Measurements from ENCODE around the gene CFL2. TPM values are rescaled to one million over a fixed set of nuclear protein-coding genes. Genes with fewer than 3 reads are reported as not detected.
A peak's percentile ranks its signal among the peaks of the same experiment; 100 is the strongest.

The CFL2 gene
- total RNA-seq, 1 experiment from 2014 or later, result 13.9 TPM

GRCh38 chr14:34682787-34683321, 31.5 kb downstream of the CFL2 start:
- Histone ChIP-seq H3K79me1 (ENCODE audit: insufficient read depth, low read depth, low read length, poor library complexity, severe bottlenecking) (no peaks in the 10 kb centered on the region), H3K23ac (ENCODE audit: insufficient read length, low read depth, low read length) (no peak overlapping the region), H4K8ac (replicated peaks; ENCODE audit: insufficient read length, low read depth, low read length) (no peak overlapping the region), H3K4me1 (ENCODE audit: insufficient read depth, low read length) (peaks cover 7% of the 10 kb centered on the region; the same call in 1 of the 2 replicates), H3K4ac (ENCODE audit: low read depth, low read length) (no peak overlapping the region), H3K23me2 (ENCODE audit: insufficient read length, low read depth, low read length, poor library complexity, severe bottlenecking) (no peaks in the 10 kb centered on the region), H3K4me2 (ENCODE audit: insufficient read depth, insufficient read length, low read length) (no peak overlapping the region), H2BK5ac (ENCODE audit: insufficient read length, low read length) (no peak overlapping the region), H3T11ph (ENCODE audit: low read length) (no peak overlapping the region), H2AFZ (ENCODE audit: low read length) (no peak overlapping the region), H2BK12ac (ENCODE audit: insufficient read length, low read depth, low read length) (no peak overlapping the region), H3K14ac (ENCODE audit: insufficient read depth, low read length) (no peak overlapping the region), H2BK20ac (ENCODE audit: low read depth, low read length, poor library complexity, severe bottlenecking) (no peak overlapping the region), H2AK5ac (ENCODE audit: insufficient read length, low read length) (no peak overlapping the region), H4K5ac (ENCODE audit: insufficient read length, low read depth, low read length) (no peak overlapping the region), H2BK15ac (ENCODE audit: low read depth, low read length) (no peak overlapping the region), H3K9me3 (ENCODE audit: control insufficient read depth, low read depth, low read length) (no peaks in the 10 kb centered on the region), H3K9ac (ENCODE audit: extremely low read depth, insufficient read length, low read length) (no peak overlapping the region), H3K27me3 (ENCODE audit: insufficient read depth, low read length) (no peaks in the 10 kb centered on the region), H4K20me1 (ENCODE audit: control insufficient read depth, insufficient read depth, insufficient read length) (no peaks in the 10 kb centered on the region), H3K56ac (ENCODE audit: insufficient read length, low read depth, low read length) (no peak overlapping the region), H4K91ac (ENCODE audit: insufficient read length, low read depth, low read length) (no peak overlapping the region), H3K79me2 (ENCODE audit: insufficient read depth, low read length) (no peaks in the 10 kb centered on the region), H3K18ac (ENCODE audit: insufficient read length, low read depth, low read length) (no peak overlapping the region), H2BK120ac (ENCODE audit: low read depth, low read length, poor library complexity, severe bottlenecking) (no peak overlapping the region), H3K27ac (ENCODE audit: insufficient read length, low read depth, low read length) (no peak overlapping the region)
- no CpG with 5 or more reads among the region's 2 CpGs for WGBS (ENCODE audit: extremely low coverage, insufficient read length, low lambda C conversion rate)
- Mint-ChIP-seq H3K27ac (peak overlapping the region in 1 of 3 experiments; percentile 22; a peak in 1 of 7 replicates), H3K36me3 (ENCODE audit: insufficient read depth in 1 of 3, low read depth in 3 of 3) (no peaks in the 10 kb centered on the region), H3K9me3 (no peaks in the 10 kb centered on the region), H3K27me3 (ENCODE audit: low read depth) (no peaks in the 10 kb centered on the region), H3K4me1 (peaks cover 24 to 25% of the 10 kb centered on the region in 2 experiments), H3K4me3 (no peak overlapping the region)
- no peak for DNase-seq
- no peak for TF ChIP-seq CTCF (conservative IDR thresholded peaks at IDR 0.05)

Data from H9 (cell line).